Cardiac fibroblast (primary cell): ENCODE measurements around the gene DHX35.

Experiments used
- DNase-seq, 2 donors: peaks; one replicate each; pipeline versions ENCODE4 v3.0.0 to v3.0.0-alpha.2; 2010; ENCODE audit warnings: low read depth in 2 of 2
- H3K4me3 ChIP-seq, 2 donors: replicated peaks in 1 of 2; 1 replicate in 1 of 2; 2 replicates in 1 of 2; pipeline ENCODE4 v1.5.1; 2011; ENCODE audit warnings: low read depth in 2 of 2, low read length in 2 of 2, mild to moderate bottlenecking in 2 of 2, moderate library complexity in 1 of 2
- TF ChIP-seq, protein P1 (sequence below): IDR thresholded peaks from one replicate; pipeline ENCODE4 v1.5.1; 2011; ENCODE audit warnings: low read depth, mild to moderate bottlenecking, low read length, inconsistent platforms

DHX35 gene

DNA sequence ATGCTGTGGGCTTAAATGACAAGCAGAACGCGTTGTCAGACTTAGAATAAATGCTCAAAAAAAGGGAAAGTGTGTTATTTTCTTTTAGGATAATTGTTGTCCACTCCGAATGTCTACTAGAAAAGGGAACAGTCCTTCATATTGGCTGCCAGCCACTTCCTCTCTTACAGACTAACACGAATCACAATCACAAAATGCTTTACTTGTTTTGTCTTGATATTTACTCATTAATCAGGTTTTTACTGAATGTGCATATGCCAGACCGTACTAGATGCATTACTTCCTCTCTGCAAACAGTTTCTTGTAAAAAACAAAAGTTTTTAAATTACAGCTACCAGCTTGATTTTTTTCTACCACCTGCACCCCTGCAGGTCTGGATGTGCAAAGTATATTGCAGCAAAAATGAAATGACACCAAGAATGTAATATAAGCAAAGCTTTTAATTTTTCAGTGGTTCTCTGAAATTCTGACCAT lies 821 bp downstream of the DHX35 start:
- DNase-seq, result no peak
- H3K4me3 ChIP-seq, result peak overlapping the region; percentile 84 to 93
- TF ChIP-seq, protein P1, sequence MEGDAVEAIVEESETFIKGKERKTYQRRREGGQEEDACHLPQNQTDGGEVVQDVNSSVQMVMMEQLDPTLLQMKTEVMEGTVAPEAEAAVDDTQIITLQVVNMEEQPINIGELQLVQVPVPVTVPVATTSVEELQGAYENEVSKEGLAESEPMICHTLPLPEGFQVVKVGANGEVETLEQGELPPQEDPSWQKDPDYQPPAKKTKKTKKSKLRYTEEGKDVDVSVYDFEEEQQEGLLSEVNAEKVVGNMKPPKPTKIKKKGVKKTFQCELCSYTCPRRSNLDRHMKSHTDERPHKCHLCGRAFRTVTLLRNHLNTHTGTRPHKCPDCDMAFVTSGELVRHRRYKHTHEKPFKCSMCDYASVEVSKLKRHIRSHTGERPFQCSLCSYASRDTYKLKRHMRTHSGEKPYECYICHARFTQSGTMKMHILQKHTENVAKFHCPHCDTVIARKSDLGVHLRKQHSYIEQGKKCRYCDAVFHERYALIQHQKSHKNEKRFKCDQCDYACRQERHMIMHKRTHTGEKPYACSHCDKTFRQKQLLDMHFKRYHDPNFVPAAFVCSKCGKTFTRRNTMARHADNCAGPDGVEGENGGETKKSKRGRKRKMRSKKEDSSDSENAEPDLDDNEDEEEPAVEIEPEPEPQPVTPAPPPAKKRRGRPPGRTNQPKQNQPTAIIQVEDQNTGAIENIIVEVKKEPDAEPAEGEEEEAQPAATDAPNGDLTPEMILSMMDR, result no peak

DNA sequence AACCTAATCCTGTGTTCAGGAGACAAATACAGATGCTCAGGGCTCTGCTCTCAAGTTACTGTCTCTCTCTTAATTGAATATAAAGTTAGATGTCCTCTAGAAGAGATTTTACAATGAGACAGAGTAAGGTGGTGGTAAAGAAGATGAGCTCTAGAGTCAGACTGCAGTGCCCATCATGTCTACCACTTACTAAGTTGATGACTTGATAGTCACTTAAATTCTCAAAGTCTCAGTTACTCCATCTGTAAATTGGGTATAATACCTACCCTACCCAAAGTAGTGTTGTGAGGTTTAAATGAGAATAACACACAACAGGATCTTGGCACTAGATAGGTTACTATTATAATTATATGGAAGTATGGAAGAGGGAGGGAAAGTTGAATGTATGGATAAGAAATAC lies 1.6 kb downstream of the DHX35 start:
- DNase-seq, result no peak
- no peak overlapping the region for H3K4me3 ChIP-seq

DNA sequence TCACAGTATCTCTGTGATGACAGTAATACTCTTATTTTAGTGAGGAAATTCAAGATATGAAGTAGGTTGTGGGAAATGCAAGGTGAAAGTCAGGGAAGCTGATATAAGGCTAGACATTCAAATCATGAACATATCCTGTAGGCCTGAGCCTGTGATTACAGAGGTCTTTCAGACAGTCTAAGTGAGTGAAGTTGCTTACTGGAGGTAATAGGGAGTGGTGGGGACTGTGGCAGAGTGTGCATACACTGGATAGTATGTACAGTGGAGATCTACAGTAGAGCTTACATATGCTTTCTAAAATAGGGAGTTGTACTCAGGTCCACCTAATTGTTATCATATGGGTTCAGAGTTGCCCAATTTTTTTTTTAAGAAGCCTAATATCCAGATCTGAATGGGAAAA lies 3.1 kb downstream of the DHX35 start:
- TF ChIP-seq, protein P1, result no peak
- H3K4me3 ChIP-seq, result no peak overlapping the region
- no peak for DNase-seq

More for the DNA sequence above, 1.6 kb downstream of the DHX35 start:
- TF ChIP-seq, protein P1, result no peak

DNA sequence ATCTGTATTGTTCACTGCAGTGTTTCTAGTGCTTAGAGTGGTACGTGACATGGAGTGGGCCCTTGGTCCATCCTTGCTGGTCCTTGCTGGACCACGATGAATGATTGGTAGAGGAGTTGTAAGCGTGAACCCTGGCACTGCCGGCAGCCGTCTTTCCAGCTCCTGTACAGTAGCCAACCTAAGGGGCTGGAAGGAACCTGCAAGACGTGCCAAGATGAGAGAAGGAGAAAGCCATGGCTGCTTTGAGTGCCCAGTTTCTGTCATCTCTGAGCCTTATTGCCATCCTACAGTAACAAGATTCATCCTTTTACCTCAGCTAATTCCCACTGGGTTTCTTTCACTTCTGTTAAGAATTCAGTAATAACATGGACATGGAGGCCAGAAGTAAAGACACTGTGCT lies 5.9 kb downstream of the DHX35 start:
- TF ChIP-seq, protein P1, result no peak
- no peak for DNase-seq
- H3K4me3 ChIP-seq, result no peak overlapping the region

DNA sequence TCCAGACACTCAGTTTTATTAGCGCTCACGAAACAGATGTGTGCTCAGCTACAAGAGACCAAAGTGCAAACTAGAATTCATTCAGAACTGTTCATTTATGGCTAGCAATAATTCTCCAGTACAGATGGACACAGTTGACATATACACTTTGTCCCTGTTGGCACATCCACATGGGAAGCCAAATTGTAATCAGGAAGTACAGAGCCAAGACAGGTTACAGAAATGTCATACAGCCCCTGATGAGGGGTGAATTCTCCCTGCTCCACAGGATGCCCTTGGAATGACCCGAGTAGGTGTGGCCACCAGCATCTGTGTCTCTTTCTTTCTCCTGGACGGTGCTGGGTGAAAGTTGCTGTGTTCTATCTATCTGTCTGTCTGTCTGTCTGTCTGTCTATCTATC lies 7.6 kb downstream of the DHX35 start:
- TF ChIP-seq, protein P1, result no peak
- peak in 1 of 2 donors; percentile 17 for DNase-seq

DNA sequence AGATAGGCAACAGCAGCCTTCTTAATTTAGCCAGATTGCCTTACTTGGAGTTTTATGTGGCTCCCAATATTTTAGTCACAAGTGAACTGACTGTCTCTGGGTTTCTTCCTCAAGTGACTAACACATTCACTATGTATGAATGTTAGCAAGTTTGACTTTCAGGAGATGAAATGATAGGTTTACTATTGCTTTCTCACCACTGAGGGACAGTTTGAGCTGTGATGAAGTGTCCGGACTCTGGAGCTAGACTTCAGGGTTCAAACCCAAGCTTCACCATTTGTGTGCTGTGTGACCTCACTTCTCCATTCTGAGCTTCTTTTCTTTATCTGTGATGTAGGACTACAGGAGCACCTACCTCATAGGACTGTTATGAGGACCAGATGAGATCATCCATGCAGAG lies 8.2 kb downstream of the DHX35 start:
- no peak overlapping the region for H3K4me3 ChIP-seq
- TF ChIP-seq, protein P1, result no peak
- peak; percentile 22 to 83 for DNase-seq

More for the DNA sequence above, 7.6 kb downstream of the DHX35 start:
- no peak overlapping the region for H3K4me3 ChIP-seq

DNA sequence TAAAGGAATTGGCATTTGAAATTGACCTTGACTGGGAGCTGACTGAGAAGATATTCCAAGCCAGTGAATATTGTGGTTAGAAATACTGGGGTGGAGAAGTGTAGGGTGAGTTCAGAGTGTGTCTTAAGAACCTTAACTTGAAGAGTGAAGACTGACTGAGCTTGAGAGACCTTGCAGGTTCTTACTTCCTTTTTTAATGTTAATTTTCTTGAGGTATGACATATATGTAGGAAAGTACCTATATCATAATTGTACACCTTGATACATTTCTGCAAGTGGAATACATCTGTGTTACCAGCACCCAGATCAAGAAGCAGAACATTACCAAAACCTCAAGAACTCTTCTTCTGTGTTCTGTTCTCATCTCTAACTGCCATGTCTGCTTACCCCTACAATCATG lies 11.0 kb downstream of the DHX35 start:
- TF ChIP-seq, protein P1, result no peak
- no peak for DNase-seq
- H3K4me3 ChIP-seq, result no peak overlapping the region
